WTC11 (cell line): ENCODE data around the gene TRMT2A. TPM values are rescaled to one million over a fixed set of nuclear protein-coding genes. Genes with fewer than 3 reads are reported as not detected.

Source experiments
- ATAC-seq: fragments of 200-7000 bp; cut with Tn5 transposase; 2 replicates; pipeline ENCODE4 v1.10.0; 2021; ENCODE audit warnings: mild to moderate bottlenecking, moderate library complexity
- CTCF ChIA-PET: fragments of 300-600 bp; sonication (Branson Sonifier 250); formaldehyde crosslinking; loops from one replicate; lab custom pipeline; 2021; ENCODE audit warnings: antibody characterized with exemption; lab: Charles Lee
- POLR2A ChIA-PET: fragments of 350-600 bp; sonication (Branson Sonifier 250); formaldehyde crosslinking; loops from one replicate; lab custom pipeline; 2021; ENCODE audit warnings: antibody characterized with exemption; lab: Charles Lee
- DNase-seq: peaks from one replicate; pipeline ENCODE4 v3.0.0; 2021; ENCODE audit warnings: low spot score
- H3K27ac Mint-ChIP-seq: 2 replicates; pipeline ENCODE4 v1.8.0; 2021; ENCODE audit warnings: mixed read lengths
- H3K27me3 Mint-ChIP-seq: 2 replicates; pipeline ENCODE4 v1.8.0; 2021; ENCODE audit warnings: low read depth, mild to moderate bottlenecking, moderate library complexity, mixed read lengths
- H3K36me3 Mint-ChIP-seq: 2 replicates; pipeline ENCODE4 v1.8.0; 2021; ENCODE audit warnings: mixed read lengths
- H3K4me1 Mint-ChIP-seq: 2 replicates; pipeline ENCODE4 v1.8.0; 2022; ENCODE audit warnings: mixed read lengths
- H3K4me3 Mint-ChIP-seq: 2 replicates; pipeline ENCODE4 v1.8.0; 2021; ENCODE audit warnings: mild to moderate bottlenecking, moderate library complexity, mixed read lengths
- H3K9me3 Mint-ChIP-seq: 2 replicates; pipeline ENCODE4 v1.8.0; 2021; ENCODE audit warnings: mixed read lengths
- AR ChIP-seq: fragments of 250-450 bp; sonication (Bioruptor Pico); IDR thresholded peaks from 2 replicates; pipeline ENCODE4 v1.9.0; 2021; ENCODE audit warnings: mild to moderate bottlenecking
- CBFB ChIP-seq: sonication (generic); formaldehyde crosslinking; IDR thresholded peaks from 2 replicates; pipeline ENCODE4 v1.8.1; 2022; ENCODE audit warnings: mild to moderate bottlenecking, low read depth, missing genetic modification reagents
- CREM ChIP-seq: sonication (generic); formaldehyde crosslinking; IDR thresholded peaks from 2 replicates; pipeline ENCODE4 v1.8.1; 2022; ENCODE audit warnings: mild to moderate bottlenecking, missing genetic modification reagents, moderate library complexity
- ERG ChIP-seq: fragments of 250-450 bp; sonication (Bioruptor Pico); IDR thresholded peaks from 2 replicates; pipeline ENCODE4 v1.8.0; 2021; ENCODE audit warnings: mild to moderate bottlenecking
- FOXJ3 ChIP-seq: sonication (generic); formaldehyde crosslinking; IDR thresholded peaks from 2 replicates; pipeline ENCODE4 v1.9.0; 2021; ENCODE audit warnings: missing genetic modification reagents, mild to moderate bottlenecking, borderline replicate concordance
- FOXK1 ChIP-seq: sonication (generic); formaldehyde crosslinking; IDR thresholded peaks from 2 replicates; pipeline ENCODE4 v1.8.0; 2022; ENCODE audit warnings: mild to moderate bottlenecking, moderate library complexity, missing genetic modification reagents
- FOXP1 ChIP-seq: sonication (generic); formaldehyde crosslinking; IDR thresholded peaks from 2 replicates; pipeline ENCODE4 v1.8.0; 2022; ENCODE audit warnings: missing genetic modification reagents, mild to moderate bottlenecking, moderate library complexity, borderline replicate concordance
- IRF1 ChIP-seq: sonication (generic); formaldehyde crosslinking; IDR thresholded peaks from 2 replicates; pipeline ENCODE4 v1.8.0; 2023; ENCODE audit warnings: missing genetic modification reagents
- IRF2 ChIP-seq: sonication (generic); formaldehyde crosslinking; IDR thresholded peaks from 2 replicates; pipeline ENCODE4 v1.8.0; 2022; ENCODE audit warnings: low read depth, missing genetic modification reagents, borderline replicate concordance
- MXD4 ChIP-seq: fragments of 250-450 bp; sonication (Bioruptor Pico); IDR thresholded peaks from 2 replicates; pipeline ENCODE4 v1.8.0; 2021; ENCODE audit warnings: mild to moderate bottlenecking, moderate library complexity, borderline replicate concordance
- NR2C2 ChIP-seq: sonication (generic); formaldehyde crosslinking; IDR thresholded peaks from 2 replicates; pipeline ENCODE4 v1.8.0; 2022; ENCODE audit warnings: mild to moderate bottlenecking, missing genetic modification reagents
- PRRX2 ChIP-seq: fragments of 250-450 bp; sonication (Bioruptor Pico); IDR thresholded peaks from 2 replicates; pipeline ENCODE4 v1.8.0; 2021; ENCODE audit warnings: mild to moderate bottlenecking
- SOX15 ChIP-seq: fragments of 250-450 bp; sonication (Bioruptor Pico); IDR thresholded peaks from 2 replicates; pipeline ENCODE4 v1.9.0; 2021; ENCODE audit warnings: mild to moderate bottlenecking
- SP1 ChIP-seq: sonication (generic); formaldehyde crosslinking; conservative IDR thresholded peaks from 2 replicates; pipeline ENCODE4 v1.8.1; 2022; ENCODE audit warnings: missing genetic modification reagents
- TCF7 ChIP-seq: sonication (generic); formaldehyde crosslinking; IDR thresholded peaks from 2 replicates; pipeline ENCODE4 v1.8.0; 2022; ENCODE audit warnings: mild to moderate bottlenecking, low read depth, missing genetic modification reagents, moderate library complexity
- TEAD1 ChIP-seq: sonication (generic); formaldehyde crosslinking; IDR thresholded peaks from 2 replicates; pipeline ENCODE4 v1.8.0; 2022; ENCODE audit warnings: mild to moderate bottlenecking, missing genetic modification reagents
- TEAD4 ChIP-seq: sonication (generic); formaldehyde crosslinking; IDR thresholded peaks from 2 replicates; pipeline ENCODE4 v1.8.0; 2022; ENCODE audit warnings: mild to moderate bottlenecking, missing genetic modification reagents
- TP53 ChIP-seq: sonication (generic); formaldehyde crosslinking; IDR thresholded peaks from 2 replicates; pipeline ENCODE4 v1.8.1; 2023; ENCODE audit warnings: mild to moderate bottlenecking, missing genetic modification reagents
- ZBTB43 ChIP-seq: sonication (generic); formaldehyde crosslinking; IDR thresholded peaks from 2 replicates; pipeline ENCODE4 v1.8.1; 2023; ENCODE audit warnings: mild to moderate bottlenecking, missing genetic modification reagents
- ZNF138 ChIP-seq: sonication (generic); formaldehyde crosslinking; conservative IDR thresholded peaks from 2 replicates; pipeline ENCODE4 v1.8.1; 2022; ENCODE audit warnings: mild to moderate bottlenecking, moderate library complexity, missing genetic modification reagents
- ZNF416 ChIP-seq: fragments of 250-450 bp; sonication (Bioruptor Pico); IDR thresholded peaks from 2 replicates; pipeline ENCODE4 v1.9.0; 2021; ENCODE audit warnings: mild to moderate bottlenecking, inconsistent platforms
- ZNF512 ChIP-seq: sonication (generic); formaldehyde crosslinking; IDR thresholded peaks from 2 replicates; pipeline ENCODE4 v1.8.1; 2022; ENCODE audit warnings: missing genetic modification reagents, borderline replicate concordance
- total RNA-seq: library from RNA; stranded (reverse); gene quantifications from 3 replicates; pipeline ENCODE4 v1.2.3, GENCODE V29; 2021

TRMT2A gene
- total RNA-seq, 1 experiment from 2014 or later: 68.6 TPM

GRCh38 chr22:20128902-20129746, 12.1 kb upstream of the TRMT2A start:
- ChIA-PET POLR2A (interaction anchor here (0.7 to 1.5 kb wide), 3 partner anchors 11 to 102 kb away, joined by 3 to 6 read pairs (median 3); partner anchors contain the start of genes RANBP1 and TRMT2A), CTCF (interaction anchor here (0.7 to 2.5 kb wide), 6 partner anchors 25 to 170 kb away, joined by 3 to 13 read pairs (median 4); partner anchors contain the start of gene DGCR8)
- Mint-ChIP-seq H3K4me3 (no peak overlapping the region), H3K4me1 (0 out of 2 replicates have a peak, but pooled peaks cover 6% of the 10 kb centered on the region), H3K27ac (peak overlapping the region; percentile 85), H3K36me3 (peaks cover 32% of the 10 kb centered on the region), H3K9me3 (no peaks in the 10 kb centered on the region), H3K27me3 (no peaks in the 10 kb centered on the region)
- peak; percentile 24 for ATAC-seq
- peak; percentile 65 for DNase-seq
- 0 out of 2 replicates have a peak, but pooled peaks have one; percentile 40 for TF ChIP-seq SP1 (CRISPR knock-in tag)
- TF ChIP-seq PRRX2: peak; percentile 81
- TF ChIP-seq CBFB: no peak
- no peak for TF ChIP-seq TCF7
- peak; percentile 52; the same call in 1 of the 2 replicates for TF ChIP-seq FOXP1 (CRISPR knock-in tag)
- TF ChIP-seq NR2C2 (CRISPR knock-in tag): no peak
- TF ChIP-seq ZNF416: 0 out of 2 replicates have a peak, but pooled peaks have one; percentile 67
- TF ChIP-seq SOX15 (CRISPR knock-in tag): no peak
- TF ChIP-seq FOXK1 (CRISPR knock-in tag): peak; percentile 47; the same call in 1 of the 2 replicates
- TF ChIP-seq IRF1 (CRISPR knock-in tag): no peak; the same call in 1 of the 2 replicates
- no peak for TF ChIP-seq MXD4 (CRISPR knock-in tag)
- no peak for TF ChIP-seq TEAD4

- ChIA-PET CTCF (no interaction called here), POLR2A (interaction anchor here (0.7 to 1.5 kb wide), 3 partner anchors 11 to 171 kb away, joined by 3 to 6 read pairs (median 3); partner anchors contain the start of genes RANBP1 and TRMT2A)
- Mint-ChIP-seq H3K4me3 (no peak overlapping the region), H3K27ac (peak overlapping the region; percentile 85), H3K27me3 (no peaks in the 10 kb centered on the region), H3K9me3 (no peaks in the 10 kb centered on the region), H3K4me1 (0 out of 2 replicates have a peak, but pooled peaks cover 6% of the 10 kb centered on the region), H3K36me3 (peaks cover 35% of the 10 kb centered on the region)
- 0 out of 2 replicates have a peak, but pooled peaks have one; percentile 15 for TF ChIP-seq CREM (CRISPR knock-in tag)
- TF ChIP-seq IRF2: no peak
- ATAC-seq (no peak), DNase-seq (no peak)
Observed at GRCh38 chr22:20128619-20128901, 11.5 kb upstream of the TRMT2A start.

- H3K4me1 Mint-ChIP-seq: 0 out of 2 replicates have a peak, but pooled peaks cover 6% of the 10 kb centered on the region
- H3K4me3 Mint-ChIP-seq: no peak overlapping the region
- no peaks in the 10 kb centered on the region for H3K27me3 Mint-ChIP-seq
- H3K9me3 Mint-ChIP-seq: no peaks in the 10 kb centered on the region
- H3K27ac Mint-ChIP-seq: peak overlapping the region; percentile 61
- DNase-seq: no peak
- peaks cover 35% of the 10 kb centered on the region for H3K36me3 Mint-ChIP-seq
- POLR2A ChIA-PET: interaction anchor here (1.1 to 1.5 kb wide), 2 partner anchors 12 to 171 kb away, joined by 3 to 6 read pairs; partner anchors contain the start of genes RANBP1 and TRMT2A
- CTCF ChIA-PET: no interaction called here
- no peak for ATAC-seq
- TF ChIP-seq ZNF512 (CRISPR knock-in tag) (no peak), ERG (CRISPR knock-in tag) (0 out of 2 replicates have a peak, but pooled peaks have one; percentile 9), ZNF138 (CRISPR knock-in tag) (no peak), TP53 (no peak), IRF1 (CRISPR knock-in tag) (no peak), TEAD1 (CRISPR knock-in tag) (no peak), FOXJ3 (CRISPR knock-in tag) (no peak), AR (CRISPR knock-in tag) (no peak; the same call in 1 of the 2 replicates), ZBTB43 (no peak)
Observed at GRCh38 chr22:20127869-20128618, 11.0 kb upstream of the TRMT2A start.
